Measurements from ENCODE around the gene SOX5. TPM values are rescaled to one million over a fixed set of nuclear protein-coding genes. Genes with fewer than 3 reads are reported as not detected.

The SOX5 gene
- polyA plus RNA-seq, 1 of the 3 experiments (the other 2 are of a cell fraction): 0.21 TPM

DNA sequence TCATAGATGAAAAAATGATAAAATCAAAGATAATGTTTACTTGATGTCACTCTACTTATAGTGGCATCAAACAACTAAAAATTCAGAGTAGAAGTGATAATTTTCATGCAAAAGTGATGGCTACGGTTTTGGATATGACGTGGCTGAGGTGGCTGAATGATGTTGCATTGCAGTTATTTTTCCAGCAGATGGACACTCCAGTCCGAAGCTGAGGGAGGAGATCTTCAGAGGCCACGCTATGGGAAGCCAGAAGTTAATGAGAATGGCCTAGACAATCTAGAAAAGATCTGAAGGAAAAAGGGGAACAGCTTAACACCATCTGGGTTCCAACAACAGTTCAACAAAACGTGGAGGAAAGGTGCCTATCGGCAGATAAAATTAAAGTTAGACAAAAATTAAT, 279.8 kb downstream of the SOX5 start:
- 42% methylated on average over 6 of the region's 6 CpGs for WGBS (ENCODE audit: low lambda C conversion rate)
- DNase-seq: no peak
- Histone ChIP-seq H3K79me2 (ENCODE audit: insufficient read depth) (no peaks in the 10 kb centered on the region), H3K36me3 (replicated peaks in 1 of 2; ENCODE audit: control insufficient read depth in 1 of 2, insufficient read depth in 2 of 2, low read length in 1 of 2) (no peaks in the 10 kb centered on the region), H4K20me1 (ENCODE audit: insufficient read depth) (no peaks in the 10 kb centered on the region), H3K9me3 (no peaks in the 10 kb centered on the region), H3K27me3 (ENCODE audit: insufficient read depth) (no peaks in the 10 kb centered on the region), H3K4me1 (ENCODE audit: control insufficient read depth in 1 of 2, insufficient read depth in 2 of 2, low read depth in 1 of 2, low read length in 1 of 2) (no peaks in the 10 kb centered on the region; a peak in 1 of 4 replicates), H3K9me2 (no peaks in the 10 kb centered on the region), H3K9ac (no peak overlapping the region), H2AFZ (ENCODE audit: low read depth) (no peak overlapping the region), H3K4me3 (ENCODE audit: low read depth in 2 of 2, low read length in 1 of 2) (no peak overlapping the region), H3K4me2 (no peak overlapping the region), H3F3A (replicated peaks; ENCODE audit: insufficient read depth) (no peaks in the 10 kb centered on the region), H3K27ac (ENCODE audit: low read depth in 2 of 2, low read length in 1 of 2) (no peak overlapping the region)
- POLR2A ChIA-PET: no interaction called here
- CTCF ChIA-PET: no interaction called here
- TF ChIP-seq CHD2 (IDR thresholded peaks at IDR 0.05; ENCODE audit: low read length, partially characterized antibody) (no peak), GATA2 (CRISPR knock-in tag; IDR thresholded peaks at IDR 0.05) (no peak), FOSL2 (IDR thresholded peaks at IDR 0.05; ENCODE audit: borderline replicate concordance, low read depth) (no peak), MEF2A (IDR thresholded peaks at IDR 0.05; ENCODE audit: borderline replicate concordance, low read depth) (no peak), MXI1 (IDR thresholded peaks at IDR 0.05; ENCODE audit: low read depth, low read length) (no peak), RAD21 (IDR thresholded peaks at IDR 0.05; ENCODE audit: low read length) (no peak), EP300 (IDR thresholded peaks at IDR 0.05; ENCODE audit: borderline replicate concordance in 1 of 2, low read depth in 1 of 2, low read length in 1 of 2) (no peak), TEAD4 (IDR thresholded peaks at IDR 0.05; ENCODE audit: borderline replicate concordance, insufficient read depth) (no peak), SMC3 (IDR thresholded peaks at IDR 0.05; ENCODE audit: low read depth, low read length) (no peak), POLR2AphosphoS5 (IDR thresholded peaks at IDR 0.05; ENCODE audit: low read depth, low read length) (no peak), ELF1 (IDR thresholded peaks at IDR 0.05) (no peak)
- TF ChIP-seq, protein P1, sequence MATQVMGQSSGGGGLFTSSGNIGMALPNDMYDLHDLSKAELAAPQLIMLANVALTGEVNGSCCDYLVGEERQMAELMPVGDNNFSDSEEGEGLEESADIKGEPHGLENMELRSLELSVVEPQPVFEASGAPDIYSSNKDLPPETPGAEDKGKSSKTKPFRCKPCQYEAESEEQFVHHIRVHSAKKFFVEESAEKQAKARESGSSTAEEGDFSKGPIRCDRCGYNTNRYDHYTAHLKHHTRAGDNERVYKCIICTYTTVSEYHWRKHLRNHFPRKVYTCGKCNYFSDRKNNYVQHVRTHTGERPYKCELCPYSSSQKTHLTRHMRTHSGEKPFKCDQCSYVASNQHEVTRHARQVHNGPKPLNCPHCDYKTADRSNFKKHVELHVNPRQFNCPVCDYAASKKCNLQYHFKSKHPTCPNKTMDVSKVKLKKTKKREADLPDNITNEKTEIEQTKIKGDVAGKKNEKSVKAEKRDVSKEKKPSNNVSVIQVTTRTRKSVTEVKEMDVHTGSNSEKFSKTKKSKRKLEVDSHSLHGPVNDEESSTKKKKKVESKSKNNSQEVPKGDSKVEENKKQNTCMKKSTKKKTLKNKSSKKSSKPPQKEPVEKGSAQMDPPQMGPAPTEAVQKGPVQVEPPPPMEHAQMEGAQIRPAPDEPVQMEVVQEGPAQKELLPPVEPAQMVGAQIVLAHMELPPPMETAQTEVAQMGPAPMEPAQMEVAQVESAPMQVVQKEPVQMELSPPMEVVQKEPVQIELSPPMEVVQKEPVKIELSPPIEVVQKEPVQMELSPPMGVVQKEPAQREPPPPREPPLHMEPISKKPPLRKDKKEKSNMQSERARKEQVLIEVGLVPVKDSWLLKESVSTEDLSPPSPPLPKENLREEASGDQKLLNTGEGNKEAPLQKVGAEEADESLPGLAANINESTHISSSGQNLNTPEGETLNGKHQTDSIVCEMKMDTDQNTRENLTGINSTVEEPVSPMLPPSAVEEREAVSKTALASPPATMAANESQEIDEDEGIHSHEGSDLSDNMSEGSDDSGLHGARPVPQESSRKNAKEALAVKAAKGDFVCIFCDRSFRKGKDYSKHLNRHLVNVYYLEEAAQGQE (IDR thresholded peaks at IDR 0.05; ENCODE audit: low read depth, low read length): no peak
- TF ChIP-seq, protein P2, sequence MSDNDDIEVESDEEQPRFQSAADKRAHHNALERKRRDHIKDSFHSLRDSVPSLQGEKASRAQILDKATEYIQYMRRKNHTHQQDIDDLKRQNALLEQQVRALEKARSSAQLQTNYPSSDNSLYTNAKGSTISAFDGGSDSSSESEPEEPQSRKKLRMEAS (IDR thresholded peaks at IDR 0.05; ENCODE audit: low read depth): no peak
- TF ChIP-seq, protein P3, sequence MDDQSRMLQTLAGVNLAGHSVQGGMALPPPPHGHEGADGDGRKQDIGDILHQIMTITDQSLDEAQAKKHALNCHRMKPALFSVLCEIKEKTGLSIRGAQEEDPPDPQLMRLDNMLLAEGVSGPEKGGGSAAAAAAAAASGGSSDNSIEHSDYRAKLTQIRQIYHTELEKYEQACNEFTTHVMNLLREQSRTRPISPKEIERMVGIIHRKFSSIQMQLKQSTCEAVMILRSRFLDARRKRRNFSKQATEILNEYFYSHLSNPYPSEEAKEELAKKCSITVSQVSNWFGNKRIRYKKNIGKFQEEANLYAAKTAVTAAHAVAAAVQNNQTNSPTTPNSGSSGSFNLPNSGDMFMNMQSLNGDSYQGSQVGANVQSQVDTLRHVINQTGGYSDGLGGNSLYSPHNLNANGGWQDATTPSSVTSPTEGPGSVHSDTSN (IDR thresholded peaks at IDR 0.05): no peak

DNA sequence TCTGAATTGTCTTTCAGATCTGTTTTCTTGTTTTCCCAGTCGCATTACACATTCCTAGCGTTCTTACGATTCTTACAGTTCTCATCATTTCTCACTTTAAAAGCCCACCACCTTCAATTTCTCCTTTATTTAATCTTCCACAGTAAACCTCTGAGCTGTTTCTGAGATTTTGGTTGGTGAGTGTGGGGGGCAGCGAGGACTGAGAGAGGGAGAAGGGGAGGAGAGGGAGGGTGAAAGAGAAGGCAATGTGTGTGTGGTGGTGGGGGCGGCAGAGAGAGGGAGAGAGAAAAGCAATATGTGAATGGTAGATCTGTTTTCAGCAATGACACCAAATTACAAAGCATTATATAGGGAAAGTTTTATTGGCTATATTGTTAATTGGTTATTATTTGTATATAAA, 282.6 kb downstream of the SOX5 start:
- no peaks in the 10 kb centered on the region for H3K36me3 ChIP-seq (replicated peaks in 1 of 2; ENCODE audit: control insufficient read depth in 1 of 2, insufficient read depth in 2 of 2, low read length in 1 of 2)
- no peaks in the 10 kb centered on the region for H3K79me2 ChIP-seq (ENCODE audit: insufficient read depth)
- no peak overlapping the region for H3K4me3 ChIP-seq (ENCODE audit: low read depth in 2 of 2, low read length in 1 of 2)
- no peaks in the 10 kb centered on the region for H3F3A ChIP-seq (replicated peaks; ENCODE audit: insufficient read depth)
- no peaks in the 10 kb centered on the region for H4K20me1 ChIP-seq (ENCODE audit: insufficient read depth)
- H3K4me1 ChIP-seq (ENCODE audit: control insufficient read depth in 1 of 2, insufficient read depth in 2 of 2, low read depth in 1 of 2, low read length in 1 of 2): peaks cover 0 to 2% of the 10 kb centered on the region in 2 experiments; a peak in 2 of 4 replicates
- no peak overlapping the region for H3K9ac ChIP-seq
- POLR2A ChIA-PET: no interaction called here
- H3K9me3 ChIP-seq: no peaks in the 10 kb centered on the region
- WGBS (ENCODE audit: low lambda C conversion rate): 50% methylated on average over 5 of the region's 5 CpGs
- H3K27me3 ChIP-seq (ENCODE audit: insufficient read depth): no peaks in the 10 kb centered on the region
- no peak for TF ChIP-seq SMC3 (IDR thresholded peaks at IDR 0.05; ENCODE audit: low read depth, low read length)
- TF ChIP-seq TEAD4 (IDR thresholded peaks at IDR 0.05; ENCODE audit: borderline replicate concordance, insufficient read depth): no peak
- no peak for TF ChIP-seq GATA2 (CRISPR knock-in tag; IDR thresholded peaks at IDR 0.05)
- TF ChIP-seq CHD2 (IDR thresholded peaks at IDR 0.05; ENCODE audit: low read length, partially characterized antibody): no peak
- no peak for TF ChIP-seq MXI1 (IDR thresholded peaks at IDR 0.05; ENCODE audit: low read depth, low read length)
- no peak for TF ChIP-seq YY1 (IDR thresholded peaks at IDR 0.05; ENCODE audit: low read depth)
- no peak for TF ChIP-seq FOSL2 (IDR thresholded peaks at IDR 0.05; ENCODE audit: borderline replicate concordance, low read depth)
- no peak for TF ChIP-seq RAD21 (IDR thresholded peaks at IDR 0.05; ENCODE audit: low read length)
- no peak for TF ChIP-seq SIN3A (IDR thresholded peaks at IDR 0.05; ENCODE audit: borderline replicate concordance, low read depth, low read length)
- TF ChIP-seq POLR2AphosphoS5 (IDR thresholded peaks at IDR 0.05; ENCODE audit: low read depth, low read length): no peak
- no peak for TF ChIP-seq NRF1 (IDR thresholded peaks at IDR 0.05; ENCODE audit: low read depth, low read length)
- TF ChIP-seq ELF1 (IDR thresholded peaks at IDR 0.05): no peak
- no peak for TF ChIP-seq GABPA (IDR thresholded peaks at IDR 0.05; ENCODE audit: low read depth)
- TF ChIP-seq, protein P4, sequence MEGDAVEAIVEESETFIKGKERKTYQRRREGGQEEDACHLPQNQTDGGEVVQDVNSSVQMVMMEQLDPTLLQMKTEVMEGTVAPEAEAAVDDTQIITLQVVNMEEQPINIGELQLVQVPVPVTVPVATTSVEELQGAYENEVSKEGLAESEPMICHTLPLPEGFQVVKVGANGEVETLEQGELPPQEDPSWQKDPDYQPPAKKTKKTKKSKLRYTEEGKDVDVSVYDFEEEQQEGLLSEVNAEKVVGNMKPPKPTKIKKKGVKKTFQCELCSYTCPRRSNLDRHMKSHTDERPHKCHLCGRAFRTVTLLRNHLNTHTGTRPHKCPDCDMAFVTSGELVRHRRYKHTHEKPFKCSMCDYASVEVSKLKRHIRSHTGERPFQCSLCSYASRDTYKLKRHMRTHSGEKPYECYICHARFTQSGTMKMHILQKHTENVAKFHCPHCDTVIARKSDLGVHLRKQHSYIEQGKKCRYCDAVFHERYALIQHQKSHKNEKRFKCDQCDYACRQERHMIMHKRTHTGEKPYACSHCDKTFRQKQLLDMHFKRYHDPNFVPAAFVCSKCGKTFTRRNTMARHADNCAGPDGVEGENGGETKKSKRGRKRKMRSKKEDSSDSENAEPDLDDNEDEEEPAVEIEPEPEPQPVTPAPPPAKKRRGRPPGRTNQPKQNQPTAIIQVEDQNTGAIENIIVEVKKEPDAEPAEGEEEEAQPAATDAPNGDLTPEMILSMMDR (IDR thresholded peaks at IDR 0.05): no peak
- H3K4me2 ChIP-seq: no peak overlapping the region
- no peak overlapping the region for H2AFZ ChIP-seq (ENCODE audit: low read depth)
- no peak overlapping the region for H3K27ac ChIP-seq (ENCODE audit: low read depth in 2 of 2, low read length in 1 of 2)
- CTCF ChIA-PET: interaction anchor here (2.0 kb wide), 1 partner anchor 18 kb away, joined by 5 read pairs; no protein-coding TSS in a partner anchor
- no peaks in the 10 kb centered on the region for H3K9me2 ChIP-seq
- no peak for DNase-seq

Data from SK-N-SH (cell line).